H1 (cell line): Measurements from ENCODE around the gene RNASEL.
"Not testable (repeated sequence)": the region's sequence is repeated elsewhere in the genome, so short reads cannot be mapped to it uniquely, and the experiment has no call there.

ENCODE experiments used
- HDAC2 ChIP-seq, 2 experiments: fragments of 300-600 bp in 1 of 2; sonication (generic) in 1 of 2; IDR thresholded peaks; 2 replicates each; pipeline ENCODE4 v1.6.1; 2011 to 2012; ENCODE audit warnings: low read depth in 2 of 2, low read length in 2 of 2, mild to moderate bottlenecking in 2 of 2, moderate library complexity in 2 of 2, borderline replicate concordance in 1 of 2, inconsistent platforms in 1 of 2
- HDAC6 ChIP-seq: IDR thresholded peaks from one replicate; pipeline ENCODE4 v1.7.1; 2012; ENCODE audit warnings: low read depth, mild to moderate bottlenecking, inconsistent platforms, low read length, moderate library complexity
- POLR2A ChIP-seq, 2 experiments: IDR thresholded peaks; 1 replicate in 1 of 2; 2 replicates in 1 of 2; pipeline ENCODE4 v1.6.1; 2011; ENCODE audit warnings: low read depth in 2 of 2, low read length in 2 of 2, mild to moderate bottlenecking in 2 of 2; ENCODE audit errors: control extremely low read depth in 1 of 2
- POLR2AphosphoS5 ChIP-seq: IDR thresholded peaks from 2 replicates; pipeline ENCODE4 v1.6.1; 2011; ENCODE audit warnings: low read depth, low read length
- RFX5 ChIP-seq: IDR thresholded peaks from 2 replicates; pipeline ENCODE4 v1.6.1; 2011; ENCODE audit warnings: low read depth, low read length, improper control_type of control experiment, borderline replicate concordance

GRCh38 chr1:182632441-182632857 is 43.4 kb upstream of the RNASEL start:
- not testable (repeated sequence) for TF ChIP-seq RFX5; HDAC6; POLR2A (IDR thresholded peaks at IDR 0.05; ENCODE audit: control extremely low read depth in 1 of 2, low read depth in 2 of 2, low read length in 2 of 2); POLR2AphosphoS5; HDAC2 (IDR thresholded peaks at IDR 0.05; ENCODE audit: borderline replicate concordance in 1 of 2, low read depth in 2 of 2, low read length in 2 of 2)
